ENCODE data around the gene MGAT4C.

Gene MGAT4C

GRCh38 chr12:85947286-85947685, 308.9 kb downstream of the MGAT4C start:
- Histone ChIP-seq H3K9ac (ENCODE audit: low read length) (no peak overlapping the region), H3K9me3 (ENCODE audit: control insufficient read depth, insufficient read depth, low read depth, low read length) (peaks cover 11% of the 10 kb centered on the region), H3K27me3 (ENCODE audit: control insufficient read depth, insufficient read depth, low read length) (no peaks in the 10 kb centered on the region), H3K27ac (ENCODE audit: low read depth, low read length) (peak overlapping the region; percentile 93; the same call in 1 of the 2 replicates), H3K36me3 (ENCODE audit: control insufficient read depth, insufficient read depth, low read length) (peaks cover 3% of the 10 kb centered on the region; the same call in 1 of the 2 replicates), H3K4me1 (ENCODE audit: control insufficient read depth, insufficient read depth, low read length) (peaks cover 46% of the 10 kb centered on the region), H3K4me3 (ENCODE audit: low read depth, low read length) (no peak overlapping the region)

GRCh38 chr12:85946375-85946774, 309.8 kb downstream of the MGAT4C start:
- Histone ChIP-seq H3K27me3 (ENCODE audit: control insufficient read depth, insufficient read depth, low read length) (no peaks in the 10 kb centered on the region), H3K4me1 (ENCODE audit: control insufficient read depth, insufficient read depth, low read length) (peaks cover 41% of the 10 kb centered on the region), H3K27ac (ENCODE audit: low read depth, low read length) (0 out of 2 replicates have a peak overlapping the region, but pooled peaks have one; percentile 93), H3K9ac (ENCODE audit: low read length) (no peak overlapping the region), H3K36me3 (ENCODE audit: control insufficient read depth, insufficient read depth, low read length) (peaks cover 3% of the 10 kb centered on the region; the same call in 1 of the 2 replicates), H3K9me3 (ENCODE audit: control insufficient read depth, insufficient read depth, low read depth, low read length) (peaks cover 11% of the 10 kb centered on the region), H3K4me3 (ENCODE audit: low read depth, low read length) (no peak overlapping the region)

GRCh38 chr12:85927166-85927565, 329.0 kb downstream of the MGAT4C start:
- H3K27ac ChIP-seq (ENCODE audit: low read depth, low read length): no peak overlapping the region
- H3K4me3 ChIP-seq (ENCODE audit: low read depth, low read length): no peak overlapping the region
- H3K9ac ChIP-seq (ENCODE audit: low read length): no peak overlapping the region
- no peaks in the 10 kb centered on the region for H3K27me3 ChIP-seq (ENCODE audit: control insufficient read depth, insufficient read depth, low read length)
- H3K4me1 ChIP-seq (ENCODE audit: control insufficient read depth, insufficient read depth, low read length): peaks cover 3% of the 10 kb centered on the region; the same call in 1 of the 2 replicates
- 0 out of 2 replicates have a peak, but pooled peaks cover 4% of the 10 kb centered on the region for H3K36me3 ChIP-seq (ENCODE audit: control insufficient read depth, insufficient read depth, low read length)
- H3K9me3 ChIP-seq (ENCODE audit: control insufficient read depth, insufficient read depth, low read depth, low read length): peaks cover 20% of the 10 kb centered on the region

GRCh38 chr12:85923767-85924331, 332.3 kb downstream of the MGAT4C start:
- no peaks in the 10 kb centered on the region for H3K27me3 ChIP-seq (ENCODE audit: control insufficient read depth, insufficient read depth, low read length)
- 0 out of 2 replicates have a peak, but pooled peaks cover 4% of the 10 kb centered on the region for H3K36me3 ChIP-seq (ENCODE audit: control insufficient read depth, insufficient read depth, low read length)
- peaks cover 14% of the 10 kb centered on the region for H3K9me3 ChIP-seq (ENCODE audit: control insufficient read depth, insufficient read depth, low read depth, low read length)
- no peak overlapping the region for H3K4me3 ChIP-seq (ENCODE audit: low read depth, low read length)
- H3K4me1 ChIP-seq (ENCODE audit: control insufficient read depth, insufficient read depth, low read length): peaks cover 3% of the 10 kb centered on the region; the same call in 1 of the 2 replicates
- H3K27ac ChIP-seq (ENCODE audit: low read depth, low read length): peak overlapping the region; percentile 61; the same call in 1 of the 2 replicates
- no peak overlapping the region for H3K9ac ChIP-seq (ENCODE audit: low read length)

- Histone ChIP-seq H3K4me3 (ENCODE audit: low read depth, low read length) (no peak overlapping the region), H3K9me3 (ENCODE audit: control insufficient read depth, insufficient read depth, low read depth, low read length) (peaks cover 3% of the 10 kb centered on the region; the same call in 1 of the 2 replicates), H3K36me3 (ENCODE audit: control insufficient read depth, insufficient read depth, low read length) (no peaks in the 10 kb centered on the region), H3K27ac (ENCODE audit: low read depth, low read length) (no peak overlapping the region), H3K27me3 (ENCODE audit: control insufficient read depth, insufficient read depth, low read length) (no peaks in the 10 kb centered on the region), H3K9ac (ENCODE audit: low read length) (no peak overlapping the region), H3K4me1 (ENCODE audit: control insufficient read depth, insufficient read depth, low read length) (peaks cover 3% of the 10 kb centered on the region; the same call in 1 of the 2 replicates)
Observed at GRCh38 chr12:85920324-85920947, 335.8 kb downstream of the MGAT4C start.

Measured in HUES6 (cell line).